ENCODE data around the gene PTPRCAP. TPM values are rescaled to one million over a fixed set of nuclear protein-coding genes. Genes with fewer than 3 reads are reported as not detected.

Gene PTPRCAP
- total and polyA plus RNA-seq, 7 donors: 0.71 to 129 (median 2.8) TPM

- H3K4me3 ChIP-seq: peak overlapping the region; percentile 74 to 84 (median 76)
- peaks cover 0 to 19% (median 0%) of the 10 kb centered on the region in 3 donors for H3K27me3 ChIP-seq
- H3K9me3 ChIP-seq: no peaks in the 10 kb centered on the region
- intact Hi-C loops (cut with DNase I): loop anchor here (2.0 to 5.0 kb wide), 2 partner anchors 68 to 82 kb away; partner anchors contain the start of genes AIP and TMEM134
- TF ChIP-seq CTCF (IDR thresholded peaks at IDR 0.05): no peak
- TF ChIP-seq POLR2AphosphoS5 (IDR thresholded peaks at IDR 0.05): peak; percentile 70 to 95 (median 83)
- TF ChIP-seq EP300 (IDR thresholded peaks at IDR 0.05): no peak
- peak overlapping the region; percentile 92 to 93 (median 92) for H3K27ac ChIP-seq
- peak; percentile 93 for DNase-seq
- H3K4me1 ChIP-seq: peaks cover 0 to 46% (median 36%) of the 10 kb centered on the region in 4 donors
- WGBS, 2 donors: 12 to 42% methylated on average over 23 of the region's 23 CpGs
- peaks cover 23 to 44% (median 30%) of the 10 kb centered on the region in 4 donors for H3K36me3 ChIP-seq
Measured at GRCh38 chr11:67400251-67400941, 37.1 kb downstream of the PTPRCAP start.

- peaks cover 0 to 46% (median 36%) of the 10 kb centered on the region in 4 donors for H3K4me1 ChIP-seq
- H3K27ac ChIP-seq: peak overlapping the region in 3 of 4 donors; percentile 92 to 93 (median 92)
- H3K9me3 ChIP-seq: no peaks in the 10 kb centered on the region
- TF ChIP-seq CTCF (IDR thresholded peaks at IDR 0.05): no peak
- no peak for TF ChIP-seq POLR2A (IDR thresholded peaks at IDR 0.05)
- TF ChIP-seq POLR2AphosphoS5 (IDR thresholded peaks at IDR 0.05): no peak
- TF ChIP-seq EP300 (IDR thresholded peaks at IDR 0.05): no peak
- H3K27me3 ChIP-seq: peaks cover 0 to 4% (median 0%) of the 10 kb centered on the region in 3 donors
- H3K4me3 ChIP-seq: no peak overlapping the region
- no peak for DNase-seq
- peaks cover 23 to 54% (median 30%) of the 10 kb centered on the region in 4 donors for H3K36me3 ChIP-seq
- WGBS, 2 donors: 88 to 89% methylated on average over 31 of the region's 31 CpGs
- intact Hi-C loops (cut with DNase I): no loop called here
Measured at GRCh38 chr11:67398661-67399563, 38.6 kb downstream of the PTPRCAP start.

GRCh38 chr11:67397986-67398660, 39.4 kb downstream of the PTPRCAP start:
- H3K27ac ChIP-seq: no peak overlapping the region
- no peak for TF ChIP-seq EP300 (IDR thresholded peaks at IDR 0.05)
- no peak for TF ChIP-seq POLR2AphosphoS5 (IDR thresholded peaks at IDR 0.05)
- TF ChIP-seq POLR2A (IDR thresholded peaks at IDR 0.05): no peak
- no peak for TF ChIP-seq CTCF (IDR thresholded peaks at IDR 0.05)
- H3K27me3 ChIP-seq: no peaks in the 10 kb centered on the region
- 86 to 90% methylated on average over 24 of the region's 24 CpGs for whole genome bisulfite sequencing, 2 donors
- H3K4me1 ChIP-seq: peaks cover 0 to 51% (median 34%) of the 10 kb centered on the region in 4 donors
- H3K9me3 ChIP-seq: no peaks in the 10 kb centered on the region
- intact Hi-C loops (cut with DNase I): no loop called here
- H3K36me3 ChIP-seq: peaks cover 23 to 62% (median 30%) of the 10 kb centered on the region in 4 donors
- no peak overlapping the region for H3K4me3 ChIP-seq
- DNase-seq: no peak

DNA sequence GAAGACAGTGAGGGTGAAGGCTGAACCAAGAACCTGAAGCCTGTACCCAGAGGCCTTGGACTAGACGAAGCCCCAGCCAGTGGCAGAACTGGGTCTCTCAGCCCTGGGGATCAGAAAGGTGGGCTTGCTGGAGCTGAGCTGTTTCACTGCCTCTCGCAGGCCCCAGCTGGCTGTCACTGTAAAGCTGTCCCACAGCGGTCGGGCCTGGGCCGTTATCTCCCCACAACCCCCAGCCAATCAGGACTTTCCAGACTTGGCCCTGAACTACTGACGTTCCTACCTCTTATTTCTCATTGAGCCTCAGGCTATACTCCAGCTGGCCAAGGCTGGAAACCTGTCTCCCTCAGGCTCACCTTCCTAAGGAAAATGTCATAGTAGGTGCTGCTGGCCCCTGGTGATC, 39.9 kb downstream of the PTPRCAP start:
- no peaks in the 10 kb centered on the region for H3K9me3 ChIP-seq
- WGBS, 2 donors: 85 to 86% methylated on average over 6 of the region's 6 CpGs
- H3K27me3 ChIP-seq: no peaks in the 10 kb centered on the region
- H3K4me1 ChIP-seq: peaks cover 0 to 56% (median 36%) of the 10 kb centered on the region in 4 donors
- H3K4me3 ChIP-seq: no peak overlapping the region
- H3K36me3 ChIP-seq: peaks cover 23 to 63% (median 30%) of the 10 kb centered on the region in 4 donors
- TF ChIP-seq CTCF (IDR thresholded peaks at IDR 0.05) (no peak), POLR2AphosphoS5 (IDR thresholded peaks at IDR 0.05) (no peak), POLR2A (IDR thresholded peaks at IDR 0.05) (no peak), EP300 (IDR thresholded peaks at IDR 0.05) (no peak)
- DNase-seq: no peak
- intact Hi-C loops (cut with DNase I): no loop called here
- H3K27ac ChIP-seq: no peak overlapping the region
